Measurements from ENCODE around the gene ETFRF1.

Gene ETFRF1, protein sequence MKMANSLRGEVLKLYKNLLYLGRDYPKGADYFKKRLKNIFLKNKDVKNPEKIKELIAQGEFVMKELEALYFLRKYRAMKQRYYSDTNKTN

DNA sequence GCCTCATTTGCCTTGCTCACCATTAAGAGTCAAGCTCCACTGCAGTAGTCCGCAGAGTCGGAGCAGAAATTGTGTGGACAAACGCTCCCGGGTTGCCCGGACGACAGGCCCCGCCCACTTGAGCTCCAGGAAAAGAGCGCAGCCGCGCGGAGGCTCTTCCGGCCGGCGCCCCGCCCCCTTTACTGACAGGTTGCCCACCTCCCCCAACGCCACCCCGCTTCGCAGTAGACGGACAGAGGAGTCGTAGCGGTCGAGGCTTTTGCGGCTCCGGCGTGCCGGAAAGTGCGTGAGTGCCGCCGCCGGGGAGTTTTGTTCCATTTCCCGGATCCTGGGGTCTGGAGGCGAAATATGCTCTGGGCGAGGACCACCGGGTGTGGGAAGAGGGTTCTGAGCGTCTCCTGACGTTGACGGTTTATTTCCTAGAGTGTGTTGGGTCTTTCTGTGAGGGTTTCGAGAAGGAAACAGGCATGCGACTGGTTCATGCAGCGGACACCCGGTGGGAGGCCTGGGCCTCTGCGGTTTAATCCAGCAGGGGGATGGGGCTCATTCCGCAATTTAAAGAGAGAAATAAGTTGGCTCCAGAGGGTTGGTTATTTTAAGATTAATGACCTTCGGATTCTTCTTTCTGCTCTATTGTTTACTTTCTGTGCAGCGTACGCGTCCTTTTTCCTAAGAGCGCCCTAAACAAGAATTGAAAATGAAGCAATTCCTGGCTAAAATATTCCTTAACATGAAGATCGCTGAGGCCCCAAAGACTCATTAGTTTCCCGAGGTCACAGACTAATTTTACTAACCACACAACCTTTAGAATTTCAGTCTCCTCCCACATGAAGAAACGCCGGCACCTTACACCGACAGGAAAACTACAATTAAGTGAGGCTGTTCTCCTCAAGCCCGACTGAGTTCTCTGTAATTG lies at the start of gene ETFRF1, which contains the start of gene DNAI7:
TSS of gene ETFRF1 (plus strand) at position 182 of the 916 bp plus-strand sequence. CDS start 8,720 bp downstream, outside the sequence.
TSS of gene DNAI7 (minus strand) at position 105 of the 916 bp plus-strand sequence. CDS start at position 23, 82 bp downstream.
- DNase-seq (ENCODE audit: low read depth), result peak; percentile 94
- TF ChIP-seq, protein P1, sequence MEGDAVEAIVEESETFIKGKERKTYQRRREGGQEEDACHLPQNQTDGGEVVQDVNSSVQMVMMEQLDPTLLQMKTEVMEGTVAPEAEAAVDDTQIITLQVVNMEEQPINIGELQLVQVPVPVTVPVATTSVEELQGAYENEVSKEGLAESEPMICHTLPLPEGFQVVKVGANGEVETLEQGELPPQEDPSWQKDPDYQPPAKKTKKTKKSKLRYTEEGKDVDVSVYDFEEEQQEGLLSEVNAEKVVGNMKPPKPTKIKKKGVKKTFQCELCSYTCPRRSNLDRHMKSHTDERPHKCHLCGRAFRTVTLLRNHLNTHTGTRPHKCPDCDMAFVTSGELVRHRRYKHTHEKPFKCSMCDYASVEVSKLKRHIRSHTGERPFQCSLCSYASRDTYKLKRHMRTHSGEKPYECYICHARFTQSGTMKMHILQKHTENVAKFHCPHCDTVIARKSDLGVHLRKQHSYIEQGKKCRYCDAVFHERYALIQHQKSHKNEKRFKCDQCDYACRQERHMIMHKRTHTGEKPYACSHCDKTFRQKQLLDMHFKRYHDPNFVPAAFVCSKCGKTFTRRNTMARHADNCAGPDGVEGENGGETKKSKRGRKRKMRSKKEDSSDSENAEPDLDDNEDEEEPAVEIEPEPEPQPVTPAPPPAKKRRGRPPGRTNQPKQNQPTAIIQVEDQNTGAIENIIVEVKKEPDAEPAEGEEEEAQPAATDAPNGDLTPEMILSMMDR (IDR thresholded peaks at IDR 0.05; ENCODE audit: insufficient read depth, low read depth, low read length, missing control alignments), result no peak
- peak within 1 kb of the TSS; percentile 95 for H3K4me3 ChIP-seq (ENCODE audit: low read length)

DNA sequence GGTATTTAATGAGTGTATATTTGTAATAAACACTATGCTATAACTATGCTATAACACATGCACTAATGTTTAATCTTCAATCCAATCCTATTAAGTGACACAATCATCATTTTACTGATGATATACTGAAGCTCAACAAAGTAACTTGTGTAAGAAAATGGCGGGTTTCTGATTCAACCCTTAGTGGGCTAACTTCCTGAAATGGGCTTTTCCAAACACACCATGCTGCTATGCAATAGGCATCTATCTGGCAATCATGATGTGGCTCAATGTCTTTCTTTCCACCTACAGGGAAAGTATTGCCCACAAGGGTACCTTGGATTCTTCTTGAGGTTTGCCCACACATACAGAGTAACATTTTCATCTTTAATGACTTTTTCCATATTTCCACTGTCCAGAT lies 48.4 kb upstream of the ETFRF1 start:
- DNase-seq (ENCODE audit: low read depth), result no peak
- TF ChIP-seq, protein P1 (IDR thresholded peaks at IDR 0.05; ENCODE audit: insufficient read depth, low read depth, low read length, missing control alignments), result no peak
- no peak overlapping the region for H3K4me3 ChIP-seq (ENCODE audit: low read length)

DNA sequence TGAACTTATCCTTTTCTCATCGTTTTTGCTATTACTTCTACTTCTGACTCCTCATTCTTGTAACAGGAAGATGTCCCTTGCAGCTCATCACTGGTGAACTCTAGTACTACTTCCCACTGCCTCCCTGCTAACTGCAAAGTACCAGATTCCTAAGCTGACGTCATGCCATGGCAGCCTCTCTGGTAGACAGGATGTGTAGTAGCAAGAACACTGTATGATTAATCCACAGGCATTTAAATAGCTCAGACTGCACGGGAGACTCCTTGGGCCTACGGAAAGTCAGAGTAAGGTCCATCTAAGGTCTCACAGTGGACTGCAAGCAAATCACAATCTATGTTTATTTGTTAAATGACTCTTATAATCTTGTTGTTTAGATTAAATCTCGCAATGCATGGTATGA lies 43.6 kb upstream of the ETFRF1 start:
- peak; percentile 92 for DNase-seq (ENCODE audit: low read depth)
- H3K4me3 ChIP-seq (ENCODE audit: low read length), result no peak overlapping the region
- TF ChIP-seq, protein P1 (IDR thresholded peaks at IDR 0.05; ENCODE audit: insufficient read depth, low read depth, low read length, missing control alignments), result no peak

DNA sequence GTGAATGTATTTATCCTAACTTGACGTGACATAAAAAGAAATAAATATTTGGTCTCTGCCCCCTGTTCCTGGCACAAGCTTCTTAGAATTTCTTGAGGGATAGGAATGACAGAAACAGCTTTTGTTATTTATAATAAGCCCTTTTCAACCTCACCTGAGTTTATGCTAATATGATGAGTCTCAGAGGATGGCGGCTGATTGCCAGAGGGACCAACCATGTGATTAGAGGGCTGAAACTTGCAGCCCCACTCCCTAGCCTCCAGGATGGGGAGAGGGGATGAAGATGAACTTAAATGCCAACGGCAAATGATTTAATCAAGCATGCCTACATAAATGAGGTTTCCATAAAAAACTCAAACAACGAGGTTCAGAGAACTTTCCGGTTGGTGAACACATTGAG lies 43.0 kb upstream of the ETFRF1 start:
- no peak overlapping the region for H3K4me3 ChIP-seq (ENCODE audit: low read length)
- TF ChIP-seq, protein P1 (IDR thresholded peaks at IDR 0.05; ENCODE audit: insufficient read depth, low read depth, low read length, missing control alignments), result no peak
- no peak for DNase-seq (ENCODE audit: low read depth)

DNA sequence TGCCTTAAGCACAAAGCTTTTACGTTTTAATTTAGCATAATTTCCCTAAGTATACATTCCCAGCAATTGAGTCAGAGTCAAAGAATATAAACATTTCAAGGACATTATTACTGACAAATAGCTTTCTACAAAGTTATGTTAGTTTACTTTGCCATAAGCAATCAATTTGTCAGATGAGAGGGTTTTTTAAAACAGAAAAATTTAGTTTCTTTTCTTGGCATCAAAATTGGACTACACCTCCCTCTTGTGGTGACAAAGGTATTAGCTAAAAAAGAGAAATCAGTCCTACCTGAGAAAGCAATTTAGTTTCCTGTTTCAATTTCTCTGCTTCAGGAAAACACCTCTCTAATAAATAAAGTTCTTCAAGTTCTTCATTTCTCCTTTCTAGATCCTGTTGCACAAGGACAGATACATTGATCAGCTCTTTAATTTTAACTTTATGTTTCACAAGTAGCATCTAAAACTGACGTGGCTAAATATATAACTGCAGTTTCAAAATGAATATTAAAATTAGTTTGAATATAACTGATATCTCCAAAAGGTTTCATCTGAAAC lies 39.9 kb upstream of the ETFRF1 start:
- TF ChIP-seq, protein P1 (IDR thresholded peaks at IDR 0.05; ENCODE audit: insufficient read depth, low read depth, low read length, missing control alignments), result peak; percentile 67
- DNase-seq (ENCODE audit: low read depth), result peak; percentile 45
- H3K4me3 ChIP-seq (ENCODE audit: low read length), result no peak overlapping the region

DNA sequence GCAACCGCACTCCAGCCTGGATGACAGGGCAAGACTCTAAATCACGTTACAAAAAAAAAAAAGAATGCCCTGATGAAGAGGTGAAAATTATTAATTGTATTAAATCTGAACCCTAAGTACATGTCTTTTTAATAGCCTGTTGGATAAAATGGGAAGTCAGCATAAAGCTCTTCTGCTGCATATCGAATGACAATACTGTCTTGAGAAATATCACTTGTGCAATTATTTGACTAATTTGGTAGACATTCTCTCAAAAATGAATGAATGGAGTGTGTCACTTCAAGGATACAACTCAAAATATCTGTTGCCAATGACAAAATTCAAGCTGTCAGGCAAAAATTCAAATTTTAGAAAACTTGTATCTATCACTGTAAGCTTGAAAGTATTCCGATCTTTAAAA lies 39.0 kb upstream of the ETFRF1 start:
- TF ChIP-seq, protein P1 (IDR thresholded peaks at IDR 0.05; ENCODE audit: insufficient read depth, low read depth, low read length, missing control alignments), result no peak
- no peak overlapping the region for H3K4me3 ChIP-seq (ENCODE audit: low read length)
- no peak for DNase-seq (ENCODE audit: low read depth)

All from epithelial cell of esophagus (primary cell).